Prostate gland (tissue), 2 donors: ENCODE results near the gene SYT2. TPM values are rescaled to one million over a fixed set of nuclear protein-coding genes. Genes with fewer than 3 reads are reported as not detected.

Experiments used
- DNase-seq: peaks from one replicate; pipeline ENCODE4 v3.0.0-alpha.2; 2019; ENCODE audit warnings: low spot score
- H3K27ac ChIP-seq, 2 donors: fragments of 200-600 bp; sonication (generic); 2 replicates each; pipeline ENCODE4 v1.5.1; 2017 to 2019
- H3K27me3 ChIP-seq: fragments of 200-600 bp; sonication (generic); replicated peaks from 2 replicates; pipeline ENCODE4 v1.5.1; 2019; ENCODE audit not compliant: insufficient read depth
- H3K36me3 ChIP-seq, 2 donors: fragments of 200-600 bp; sonication (generic); 1 replicate in 1 of 2; 2 replicates in 1 of 2; pipeline versions ENCODE4 v1.5.1 to v1.8.1; 2017 to 2019
- H3K4me1 ChIP-seq: fragments of 200-600 bp; sonication (generic); replicated peaks from 2 replicates; pipeline ENCODE4 v1.5.1; 2019
- H3K4me3 ChIP-seq, 2 donors: fragments of 200-600 bp; sonication (generic); 2 replicates each; pipeline ENCODE4 v1.5.1; 2017 to 2019
- H3K9me3 ChIP-seq: fragments of 200-600 bp; sonication (generic); 2 replicates; pipeline ENCODE4 v1.5.1; 2017
- POLR2A ChIP-seq: fragments of 450-650 bp; IDR thresholded peaks from one replicate; pipeline ENCODE4 v1.6.1; 2016; ENCODE audit warnings: antibody characterized with exemption, mild to moderate bottlenecking
- POLR2AphosphoS5 ChIP-seq: sonication (generic); formaldehyde crosslinking; IDR thresholded peaks from one replicate; pipeline ENCODE4 v1.6.1; 2017; ENCODE audit warnings: antibody characterized with exemption
- WGBS: methylation state at CpG from one replicate; pipeline ENCODE4 v1.1.5; 2018; 5-methylcytosine and 5-hydroxymethylcytosine counted together
- intact Hi-C: fragments of 100-400 bp; cut with DNase I; formaldehyde crosslinking; loops from one replicate; pipeline ENCODE4 v1.14.2; 2022
- total RNA-seq, 2 donors: library from RNA; depleted of rRNA; stranded (reverse); fragments of >200 nt; gene quantifications; one replicate each; pipeline ENCODE4 v1.1.0, GENCODE V29; 2016
- TF ChIP-seq, protein P1 (sequence below), 4 experiments: fragments of 200-600 bp in 2 of 4; fragments of 450-650 bp in 2 of 4; sonication (generic) in 2 of 4; IDR thresholded peaks; 1 replicate in 3 of 4; 2 replicates in 1 of 4; pipeline ENCODE4 v1.5.1; 2016 to 2019; ENCODE audit warnings: antibody characterized with exemption in 4 of 4, mild to moderate bottlenecking in 2 of 4, moderate library complexity in 2 of 4

SYT2 gene
- 1 to 10 TPM in 1 of 2 donors, under 1 TPM in 1; 0.09 to 7.1 TPM for total RNA-seq

- H3K27me3 ChIP-seq: peaks cover 2% of the 10 kb centered on the region
- intact Hi-C loops: loop anchor here (10.0 kb wide), 1 partner anchor 106 kb away; no protein-coding TSS in a partner anchor
Measured at GRCh38 chr1:202710070-202711045, at the start of gene SYT2. SYT2 (minus strand) TSS chr1:202710454; CDS start chr1:202605772, 104,682 bp downstream.

DNA sequence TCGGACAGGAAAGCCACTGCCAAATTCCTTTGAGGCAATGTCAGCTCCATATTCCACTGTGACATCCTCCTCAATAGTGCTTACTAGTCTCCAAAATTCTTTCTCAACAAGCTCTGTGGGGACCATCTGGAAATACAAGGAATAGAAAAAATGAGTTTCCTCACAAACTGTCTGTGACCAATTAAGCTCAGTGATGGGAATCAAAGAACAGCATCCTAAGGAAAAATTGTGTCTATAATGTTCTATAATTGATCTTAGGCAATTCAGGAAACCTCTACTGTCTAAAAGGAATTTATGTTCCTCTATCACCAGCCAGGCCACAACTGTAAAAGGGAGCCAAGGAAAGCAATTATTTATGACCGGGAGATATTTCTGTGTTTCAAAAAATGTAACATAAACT is 46.1 kb upstream of the SYT2 start:
- WGBS: 86% methylated on average over 2 of the region's 2 CpGs
- no peaks in the 10 kb centered on the region for H3K9me3 ChIP-seq
- H3K27me3 ChIP-seq: no peaks in the 10 kb centered on the region
- no peaks in the 10 kb centered on the region for H3K4me1 ChIP-seq
- H3K36me3 ChIP-seq: peaks cover 0 to 8% of the 10 kb centered on the region in 2 donors
- TF ChIP-seq, protein P1, sequence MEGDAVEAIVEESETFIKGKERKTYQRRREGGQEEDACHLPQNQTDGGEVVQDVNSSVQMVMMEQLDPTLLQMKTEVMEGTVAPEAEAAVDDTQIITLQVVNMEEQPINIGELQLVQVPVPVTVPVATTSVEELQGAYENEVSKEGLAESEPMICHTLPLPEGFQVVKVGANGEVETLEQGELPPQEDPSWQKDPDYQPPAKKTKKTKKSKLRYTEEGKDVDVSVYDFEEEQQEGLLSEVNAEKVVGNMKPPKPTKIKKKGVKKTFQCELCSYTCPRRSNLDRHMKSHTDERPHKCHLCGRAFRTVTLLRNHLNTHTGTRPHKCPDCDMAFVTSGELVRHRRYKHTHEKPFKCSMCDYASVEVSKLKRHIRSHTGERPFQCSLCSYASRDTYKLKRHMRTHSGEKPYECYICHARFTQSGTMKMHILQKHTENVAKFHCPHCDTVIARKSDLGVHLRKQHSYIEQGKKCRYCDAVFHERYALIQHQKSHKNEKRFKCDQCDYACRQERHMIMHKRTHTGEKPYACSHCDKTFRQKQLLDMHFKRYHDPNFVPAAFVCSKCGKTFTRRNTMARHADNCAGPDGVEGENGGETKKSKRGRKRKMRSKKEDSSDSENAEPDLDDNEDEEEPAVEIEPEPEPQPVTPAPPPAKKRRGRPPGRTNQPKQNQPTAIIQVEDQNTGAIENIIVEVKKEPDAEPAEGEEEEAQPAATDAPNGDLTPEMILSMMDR (IDR thresholded peaks at IDR 0.05): no peak
- TF ChIP-seq POLR2A (no peak), POLR2AphosphoS5 (no peak)
- H3K27ac ChIP-seq: no peak overlapping the region
- no peak for DNase-seq
- intact Hi-C loops: no loop called here
- no peak overlapping the region for H3K4me3 ChIP-seq

More at GRCh38 chr1:202710070-202711045, at the start of gene SYT2:
- H3K27ac ChIP-seq: no peak within 1 kb of the TSS
- TF ChIP-seq POLR2A (no peak), POLR2AphosphoS5 (no peak)
- TF ChIP-seq, protein P1 (IDR thresholded peaks at IDR 0.05): no peak
- DNase-seq: no peak
- H3K4me3 ChIP-seq: peak within 1 kb of the TSS; percentile 6 to 24
- H3K36me3 ChIP-seq: no peaks in the 10 kb centered on the region
- WGBS: 7% methylated on average over 64 of the region's 64 CpGs
- H3K9me3 ChIP-seq: no peaks in the 10 kb centered on the region
- peaks cover 7% of the 10 kb centered on the region for H3K4me1 ChIP-seq

DNA sequence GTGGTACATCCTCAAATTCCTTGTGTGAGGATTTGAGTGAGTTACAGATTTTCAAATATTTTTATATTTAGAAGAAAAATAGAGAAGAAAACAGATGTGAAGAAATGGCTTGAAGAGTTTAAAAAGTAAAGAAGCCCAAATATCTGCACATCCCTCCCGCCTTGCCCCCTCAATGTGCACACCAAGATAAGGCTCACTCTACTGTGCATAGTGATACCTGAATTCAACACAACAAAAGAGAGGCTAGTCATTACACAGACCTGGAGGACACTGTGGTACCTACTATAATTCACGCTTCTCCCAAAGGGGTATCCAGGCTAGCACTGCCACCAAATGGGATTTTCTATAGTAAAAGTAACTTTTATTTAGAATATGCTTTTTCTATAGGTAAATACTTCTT is 44.0 kb upstream of the SYT2 start:
- Histone ChIP-seq H3K9me3 (no peaks in the 10 kb centered on the region), H3K36me3 (peaks cover 0 to 8% of the 10 kb centered on the region in 2 donors), H3K27me3 (no peaks in the 10 kb centered on the region), H3K4me3 (no peak overlapping the region), H3K27ac (no peak overlapping the region), H3K4me1 (no peaks in the 10 kb centered on the region)
- 99% methylated on average over 2 of the region's 2 CpGs for WGBS
- TF ChIP-seq, protein P1 (IDR thresholded peaks at IDR 0.05): no peak
- no peak for TF ChIP-seq POLR2AphosphoS5
- no peak for TF ChIP-seq POLR2A
- intact Hi-C loops: no loop called here
- no peak for DNase-seq

- H3K27me3 ChIP-seq: no peaks in the 10 kb centered on the region
- no peak overlapping the region for H3K27ac ChIP-seq
- WGBS: 55% methylated on average over 3 of the region's 3 CpGs
- H3K4me3 ChIP-seq: no peak overlapping the region
- no peak for DNase-seq
- intact Hi-C loops: no loop called here
- H3K4me1 ChIP-seq: no peaks in the 10 kb centered on the region
- peaks cover 4 to 12% of the 10 kb centered on the region in 2 donors for H3K36me3 ChIP-seq
- no peaks in the 10 kb centered on the region for H3K9me3 ChIP-seq
- no peak for TF ChIP-seq POLR2A
- TF ChIP-seq, protein P1 (IDR thresholded peaks at IDR 0.05): no peak
- no peak for TF ChIP-seq POLR2AphosphoS5
Measured at GRCh38 chr1:202752774-202753173, 42.5 kb upstream of the SYT2 start.
